ENCODE results near the gene RITA1.

The RITA1 gene

DNA sequence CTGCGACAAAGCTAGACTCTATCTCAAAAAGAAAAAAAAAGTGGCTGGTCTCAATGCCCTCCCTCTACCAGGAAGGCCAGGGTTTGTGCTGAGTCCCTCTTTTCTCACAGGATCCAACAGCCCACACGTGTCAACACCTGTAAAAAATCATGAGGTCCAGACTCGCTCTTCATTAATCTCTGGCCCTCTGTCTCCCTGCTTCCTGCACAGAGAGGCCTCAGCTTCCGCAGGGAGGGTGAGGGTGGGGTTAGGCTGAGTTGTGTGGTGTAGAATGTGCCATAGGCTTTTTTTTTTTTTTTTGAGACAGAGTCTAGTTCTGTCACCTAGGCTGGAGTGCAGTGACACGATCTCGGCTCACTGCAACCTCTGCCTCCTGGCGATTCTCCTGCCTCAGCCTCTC, 29.9 kb upstream of the RITA1 start:
- TF ChIP-seq, protein P1, sequence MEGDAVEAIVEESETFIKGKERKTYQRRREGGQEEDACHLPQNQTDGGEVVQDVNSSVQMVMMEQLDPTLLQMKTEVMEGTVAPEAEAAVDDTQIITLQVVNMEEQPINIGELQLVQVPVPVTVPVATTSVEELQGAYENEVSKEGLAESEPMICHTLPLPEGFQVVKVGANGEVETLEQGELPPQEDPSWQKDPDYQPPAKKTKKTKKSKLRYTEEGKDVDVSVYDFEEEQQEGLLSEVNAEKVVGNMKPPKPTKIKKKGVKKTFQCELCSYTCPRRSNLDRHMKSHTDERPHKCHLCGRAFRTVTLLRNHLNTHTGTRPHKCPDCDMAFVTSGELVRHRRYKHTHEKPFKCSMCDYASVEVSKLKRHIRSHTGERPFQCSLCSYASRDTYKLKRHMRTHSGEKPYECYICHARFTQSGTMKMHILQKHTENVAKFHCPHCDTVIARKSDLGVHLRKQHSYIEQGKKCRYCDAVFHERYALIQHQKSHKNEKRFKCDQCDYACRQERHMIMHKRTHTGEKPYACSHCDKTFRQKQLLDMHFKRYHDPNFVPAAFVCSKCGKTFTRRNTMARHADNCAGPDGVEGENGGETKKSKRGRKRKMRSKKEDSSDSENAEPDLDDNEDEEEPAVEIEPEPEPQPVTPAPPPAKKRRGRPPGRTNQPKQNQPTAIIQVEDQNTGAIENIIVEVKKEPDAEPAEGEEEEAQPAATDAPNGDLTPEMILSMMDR (IDR thresholded peaks at IDR 0.05; ENCODE audit: extremely low read depth, missing control alignments) = no peak
- no peak for DNase-seq (ENCODE audit: low spot score)

DNA sequence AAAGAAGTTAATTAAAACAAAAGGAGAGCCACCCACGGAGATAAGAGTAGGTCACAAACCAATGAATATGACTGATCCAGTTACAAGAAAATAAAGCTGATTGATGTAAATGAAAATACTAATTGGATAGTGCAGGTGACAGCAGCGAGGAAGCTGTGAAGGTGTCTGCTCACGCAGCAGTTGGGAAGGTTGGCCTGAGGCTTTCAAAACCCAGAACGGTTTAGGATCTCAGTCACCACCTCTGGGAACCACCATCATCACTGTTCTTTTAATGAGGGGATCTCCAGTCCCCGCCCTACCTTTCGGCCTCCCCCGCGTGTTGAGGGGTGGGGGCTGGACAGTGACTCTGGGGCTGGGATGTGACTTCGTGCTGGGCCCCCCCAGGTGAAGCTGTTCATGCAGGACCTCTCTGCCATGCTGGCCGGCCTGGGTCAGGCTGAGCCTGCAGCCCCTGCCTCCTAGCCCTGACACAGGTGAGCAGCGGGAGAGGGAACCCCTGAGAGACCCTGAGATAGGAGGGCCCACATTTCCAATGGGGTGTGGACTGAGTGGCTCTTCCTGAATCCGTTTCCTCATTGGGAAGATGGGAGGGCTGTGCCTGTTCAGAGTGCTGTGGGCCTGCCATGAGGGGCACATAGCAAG, 28.2 kb upstream of the RITA1 start:
- TF ChIP-seq, protein P1 (IDR thresholded peaks at IDR 0.05; ENCODE audit: extremely low read depth, missing control alignments) = no peak
- peak; percentile 21 for DNase-seq (ENCODE audit: low spot score)

DNA sequence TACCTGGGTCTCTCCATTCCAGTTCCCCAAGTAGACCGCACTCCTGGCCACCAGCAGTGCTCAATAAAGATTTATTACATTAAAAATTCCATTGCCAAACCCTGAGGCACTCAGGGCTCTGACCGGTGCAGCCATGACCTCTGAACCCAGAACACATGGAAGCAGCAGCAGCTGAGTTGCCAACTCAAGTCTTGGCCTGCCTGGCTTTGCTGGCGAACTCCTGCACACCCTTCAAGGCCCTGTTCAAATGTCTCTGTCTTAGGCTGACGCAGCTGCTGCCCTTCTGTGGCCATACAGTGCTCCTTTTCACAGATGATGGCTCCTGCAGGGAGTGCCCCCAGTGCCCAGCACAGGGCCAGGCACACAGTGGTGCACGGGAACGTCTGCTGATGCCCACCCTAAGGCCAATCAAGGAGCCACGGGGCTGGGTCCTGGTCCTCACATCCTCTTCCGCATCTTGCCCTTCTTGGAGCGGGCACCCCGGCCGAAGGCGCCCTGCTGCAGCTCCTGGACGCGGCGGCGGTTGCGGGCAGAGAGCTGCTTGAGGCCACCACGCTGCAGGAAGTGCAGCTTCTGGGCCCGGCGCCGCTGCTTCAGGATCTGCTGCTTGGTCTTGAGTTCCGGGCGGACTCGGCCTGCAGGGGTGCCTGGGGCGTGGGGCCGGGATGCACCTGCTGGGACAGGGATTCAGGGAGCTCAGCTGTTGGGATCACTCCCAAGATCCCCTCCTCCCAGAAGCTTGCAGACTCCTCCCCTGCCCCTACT, 26.9 kb upstream of the RITA1 start:
- no peak for DNase-seq (ENCODE audit: low spot score)
- TF ChIP-seq, protein P1 (IDR thresholded peaks at IDR 0.05; ENCODE audit: extremely low read depth, missing control alignments) = no peak

DNA sequence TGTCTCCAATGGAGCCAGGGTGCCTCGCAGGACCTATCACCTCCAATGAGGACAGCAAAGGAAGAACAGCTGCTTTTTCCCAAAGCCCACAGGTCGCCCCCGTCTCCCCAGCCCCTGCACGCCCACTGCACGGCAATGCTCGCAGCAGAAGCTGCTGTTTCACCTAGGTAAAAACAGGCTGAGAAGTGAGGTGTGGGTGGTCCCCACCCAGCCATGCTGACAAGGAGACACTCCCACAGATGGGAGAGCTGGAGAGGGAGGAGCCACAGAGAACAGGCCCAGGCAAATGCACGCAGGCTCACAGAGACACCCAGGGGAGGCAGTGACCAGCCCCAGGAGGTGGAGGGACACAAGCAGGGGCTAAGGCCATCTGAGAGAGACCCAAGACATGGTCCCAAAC, 25.6 kb upstream of the RITA1 start:
- DNase-seq (ENCODE audit: low spot score) = no peak
- TF ChIP-seq, protein P1 (IDR thresholded peaks at IDR 0.05; ENCODE audit: extremely low read depth, missing control alignments) = no peak

DNA sequence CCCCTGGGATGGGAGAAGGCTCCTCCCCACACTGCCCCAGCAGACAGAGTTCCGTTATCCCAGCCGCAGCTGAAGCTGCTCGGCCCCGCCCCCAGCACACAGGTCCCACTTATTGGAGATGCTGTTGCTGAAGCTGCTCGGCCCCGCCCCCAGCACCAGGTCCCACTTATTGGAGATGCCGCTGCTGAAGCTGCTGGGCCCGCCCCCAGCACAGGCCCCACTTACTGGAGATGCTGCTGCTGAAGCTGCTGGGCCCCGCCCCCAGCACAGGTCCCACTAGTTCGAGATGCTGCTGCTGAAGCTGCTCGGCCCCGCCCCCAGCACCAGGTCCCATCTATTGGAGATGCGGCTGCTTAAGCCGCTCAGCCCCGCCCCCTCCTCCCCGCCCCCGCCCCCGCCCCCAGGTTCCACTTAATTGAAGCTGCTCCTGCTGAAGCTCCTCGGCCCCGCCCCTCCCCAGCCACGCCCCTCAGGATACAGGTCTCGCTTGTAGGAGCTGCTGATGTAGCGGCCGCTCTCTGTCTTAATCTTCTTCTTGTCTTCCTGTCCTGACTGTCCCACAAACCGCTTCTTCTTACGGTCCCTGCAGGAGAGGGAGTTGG, 24.0 kb upstream of the RITA1 start:
- TF ChIP-seq, protein P1 (IDR thresholded peaks at IDR 0.05; ENCODE audit: extremely low read depth, missing control alignments) = no peak
- peak; percentile 66 for DNase-seq (ENCODE audit: low spot score)

DNA sequence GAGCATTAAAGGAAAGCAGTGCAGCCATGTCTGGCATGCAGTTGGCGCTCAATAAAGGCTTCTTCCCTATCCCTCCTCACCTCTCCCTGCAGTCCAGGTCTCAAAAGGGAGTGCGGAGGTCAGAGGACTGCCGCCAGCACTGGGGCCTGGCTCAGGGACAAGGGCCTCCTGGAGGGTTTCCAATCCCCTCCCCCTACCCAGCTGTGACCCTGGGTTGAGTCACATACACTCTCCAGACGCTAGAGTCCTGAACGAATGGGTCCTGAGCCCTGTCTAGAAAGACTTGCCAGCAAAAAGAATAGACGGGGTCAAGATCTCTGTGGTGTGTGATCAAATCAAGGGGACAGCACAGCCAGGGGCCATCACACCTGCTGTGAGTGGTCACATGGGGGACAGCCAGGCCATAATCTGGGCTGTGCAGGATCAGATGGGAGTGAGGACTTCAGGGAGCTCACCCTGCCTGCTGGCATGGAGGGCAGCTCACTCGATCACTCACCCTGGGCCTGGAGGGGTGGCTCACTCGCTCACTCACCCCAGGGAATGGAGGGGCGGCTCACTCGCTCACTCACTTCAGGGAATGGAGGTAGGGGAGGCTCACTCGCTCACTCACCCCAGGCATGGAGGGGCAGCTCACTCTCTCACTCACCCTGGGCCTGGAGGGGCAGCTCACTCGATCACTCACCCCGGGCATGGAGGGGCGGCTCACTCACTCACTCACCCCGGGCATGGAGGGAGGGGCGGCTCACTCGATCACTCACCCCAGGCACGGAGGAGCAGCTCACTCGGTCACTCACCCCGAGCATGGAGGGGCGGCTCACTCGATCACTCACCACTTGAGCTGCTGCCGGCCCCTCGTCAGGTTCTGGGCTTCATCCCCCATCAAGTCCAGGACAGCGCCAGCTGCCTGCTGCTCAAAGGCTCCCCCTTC, 23.2 kb upstream of the RITA1 start:
- DNase-seq (ENCODE audit: low spot score) = no peak
- TF ChIP-seq, protein P1 (IDR thresholded peaks at IDR 0.05; ENCODE audit: extremely low read depth, missing control alignments) = no peak
